ENCODE measurements around the gene SUPT20HL2. TPM values are rescaled to one million over a fixed set of nuclear protein-coding genes. Genes with fewer than 3 reads are reported as not detected.

The SUPT20HL2 gene
- total and polyA plus RNA-seq, 4 donors: not detected

DNA sequence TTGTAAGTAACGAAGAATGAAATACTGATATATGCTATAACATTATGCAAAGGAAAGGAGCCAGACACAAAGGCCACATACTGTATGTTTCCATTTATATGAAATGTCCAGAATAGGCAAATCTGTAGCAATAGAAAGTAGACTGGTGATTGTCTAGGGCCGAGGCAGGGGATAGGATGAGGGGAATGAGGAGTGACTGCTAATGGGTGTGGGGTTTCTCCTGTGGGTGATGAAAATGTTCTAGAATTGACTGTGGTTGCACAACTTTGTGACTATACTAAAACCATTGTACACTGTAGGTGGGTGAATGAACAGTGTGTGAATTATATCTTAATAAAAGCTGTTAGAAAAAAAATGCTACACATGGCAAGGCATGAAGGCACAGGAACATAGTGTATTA, 26.6 kb upstream of the SUPT20HL2 start:
- Histone ChIP-seq H3K27me3 (ENCODE audit: control insufficient read depth in 1 of 2, insufficient read depth in 2 of 2, low read length in 1 of 2) (no peaks in the 10 kb centered on the region), H3K9me3 (ENCODE audit: control insufficient read depth, low read length) (no peaks in the 10 kb centered on the region), H3K4me3 (ENCODE audit: low read length in 2 of 2) (no peak overlapping the region), H3K36me3 (ENCODE audit: control insufficient read depth in 1 of 2, insufficient read depth in 2 of 2, low read length in 1 of 2) (no peaks in the 10 kb centered on the region), H3K27ac (ENCODE audit: low read depth in 1 of 2, low read length in 2 of 2) (no peak overlapping the region), H3K4me1 (ENCODE audit: control insufficient read depth in 1 of 2, insufficient read depth in 2 of 2, low read length in 2 of 2) (no peaks in the 10 kb centered on the region)
- WGBS, 2 donors: 82 to 93% methylated on average over 2 of the region's 2 CpGs
- ATAC-seq (ENCODE audit: low FRiP score) (no peak), DNase-seq (no peak)
- intact Hi-C loops (cut with DNase I): no loop called here

DNA sequence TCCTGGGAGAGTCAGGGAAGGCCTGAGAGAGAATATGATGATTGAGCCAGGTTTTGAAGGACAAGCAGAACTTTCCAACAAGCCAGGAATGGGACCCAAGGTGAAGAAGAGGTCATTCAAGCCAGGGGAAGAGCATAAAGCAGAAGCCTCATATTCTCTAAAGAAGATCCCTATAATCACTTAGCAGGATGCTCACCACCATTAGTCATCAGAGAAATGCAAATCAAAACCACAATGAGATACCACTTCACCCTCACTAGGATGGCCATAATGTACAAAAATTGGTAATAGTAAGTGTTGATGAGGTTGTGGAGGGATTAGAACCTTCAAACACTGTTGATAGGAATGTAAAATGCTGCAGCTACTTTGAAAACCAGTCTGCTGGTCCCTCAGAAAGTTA, 26.0 kb upstream of the SUPT20HL2 start:
- ATAC-seq (ENCODE audit: low FRiP score) (no peak), DNase-seq (no peak)
- no peak overlapping the region for H3K27ac ChIP-seq (ENCODE audit: low read depth in 1 of 2, low read length in 2 of 2)
- intact Hi-C loops (cut with DNase I): no loop called here
- no peak overlapping the region for H3K4me3 ChIP-seq (ENCODE audit: low read length in 2 of 2)
- H3K27me3 ChIP-seq (ENCODE audit: control insufficient read depth in 1 of 2, insufficient read depth in 2 of 2, low read length in 1 of 2): no peaks in the 10 kb centered on the region
- H3K9me3 ChIP-seq (ENCODE audit: control insufficient read depth, low read length): no peaks in the 10 kb centered on the region
- H3K4me1 ChIP-seq (ENCODE audit: control insufficient read depth in 1 of 2, insufficient read depth in 2 of 2, low read length in 2 of 2): no peaks in the 10 kb centered on the region
- no peaks in the 10 kb centered on the region for H3K36me3 ChIP-seq (ENCODE audit: control insufficient read depth in 1 of 2, insufficient read depth in 2 of 2, low read length in 1 of 2)

DNA sequence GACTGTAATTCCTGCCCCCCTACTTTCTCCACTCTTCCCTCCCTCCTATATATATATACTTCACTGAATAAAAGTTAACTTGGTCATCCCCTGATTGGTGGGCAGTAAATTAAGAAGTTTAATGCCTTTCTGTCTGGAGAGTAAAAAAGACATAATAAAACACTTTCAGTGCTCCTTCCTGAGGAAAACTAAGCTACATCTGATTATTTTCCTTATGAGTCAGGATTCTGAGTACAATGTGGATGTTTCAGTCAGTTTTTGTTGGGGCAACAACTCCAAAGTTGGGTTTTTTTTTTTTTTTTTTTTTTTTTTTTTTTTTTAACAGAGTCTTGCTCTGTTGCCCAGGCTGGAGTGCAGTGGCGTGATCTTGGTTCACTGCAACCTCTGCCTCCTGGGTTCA, 22.0 kb upstream of the SUPT20HL2 start:
- 29 to 64% methylated on average over 1 of the region's 1 CpG for WGBS, 2 donors
- Histone ChIP-seq H3K36me3 (ENCODE audit: control insufficient read depth in 1 of 2, insufficient read depth in 2 of 2, low read length in 1 of 2) (no peaks in the 10 kb centered on the region), H3K27me3 (ENCODE audit: control insufficient read depth in 1 of 2, insufficient read depth in 2 of 2, low read length in 1 of 2) (no peaks in the 10 kb centered on the region), H3K9me3 (ENCODE audit: control insufficient read depth, low read length) (no peaks in the 10 kb centered on the region), H3K4me1 (ENCODE audit: control insufficient read depth in 1 of 2, insufficient read depth in 2 of 2, low read length in 2 of 2) (no peaks in the 10 kb centered on the region), H3K27ac (ENCODE audit: low read depth in 1 of 2, low read length in 2 of 2) (no peak overlapping the region), H3K4me3 (ENCODE audit: low read length in 2 of 2) (no peak overlapping the region)
- no peak for ATAC-seq (ENCODE audit: low FRiP score)
- DNase-seq: no peak
- intact Hi-C loops (cut with DNase I): no loop called here

GRCh38 chrX:24334461-24334860, 20.6 kb upstream of the SUPT20HL2 start:
- no peaks in the 10 kb centered on the region for H3K36me3 ChIP-seq (ENCODE audit: control insufficient read depth in 1 of 2, insufficient read depth in 2 of 2, low read length in 1 of 2)
- no peak overlapping the region for H3K4me3 ChIP-seq (ENCODE audit: low read length in 2 of 2)
- no peak overlapping the region for H3K27ac ChIP-seq (ENCODE audit: low read depth in 1 of 2, low read length in 2 of 2)
- DNase-seq: no peak
- H3K27me3 ChIP-seq (ENCODE audit: control insufficient read depth in 1 of 2, insufficient read depth in 2 of 2, low read length in 1 of 2): no peaks in the 10 kb centered on the region
- no peak for ATAC-seq (ENCODE audit: low FRiP score)
- H3K9me3 ChIP-seq (ENCODE audit: control insufficient read depth, low read length): no peaks in the 10 kb centered on the region
- intact Hi-C loops (cut with DNase I): no loop called here
- no peaks in the 10 kb centered on the region for H3K4me1 ChIP-seq (ENCODE audit: control insufficient read depth in 1 of 2, insufficient read depth in 2 of 2, low read length in 2 of 2)

GRCh38 chrX:24333371-24333770, 19.5 kb upstream of the SUPT20HL2 start:
- Histone ChIP-seq H3K9me3 (ENCODE audit: control insufficient read depth, low read length) (no peaks in the 10 kb centered on the region), H3K4me1 (ENCODE audit: control insufficient read depth in 1 of 2, insufficient read depth in 2 of 2, low read length in 2 of 2) (no peaks in the 10 kb centered on the region), H3K27ac (ENCODE audit: low read depth in 1 of 2, low read length in 2 of 2) (no peak overlapping the region), H3K36me3 (ENCODE audit: control insufficient read depth in 1 of 2, insufficient read depth in 2 of 2, low read length in 1 of 2) (no peaks in the 10 kb centered on the region), H3K4me3 (ENCODE audit: low read length in 2 of 2) (no peak overlapping the region), H3K27me3 (ENCODE audit: control insufficient read depth in 1 of 2, insufficient read depth in 2 of 2, low read length in 1 of 2) (no peaks in the 10 kb centered on the region)
- DNase-seq (no peak), ATAC-seq (ENCODE audit: low FRiP score) (no peak)
- WGBS, 2 donors: 24 to 38% methylated on average over 1 of the region's 1 CpG
- intact Hi-C loops (cut with DNase I): no loop called here

GRCh38 chrX:24332878-24333277, 19.0 kb upstream of the SUPT20HL2 start:
- Histone ChIP-seq H3K4me3 (ENCODE audit: low read length in 2 of 2) (no peak overlapping the region), H3K27ac (ENCODE audit: low read depth in 1 of 2, low read length in 2 of 2) (no peak overlapping the region), H3K4me1 (ENCODE audit: control insufficient read depth in 1 of 2, insufficient read depth in 2 of 2, low read length in 2 of 2) (no peaks in the 10 kb centered on the region), H3K36me3 (ENCODE audit: control insufficient read depth in 1 of 2, insufficient read depth in 2 of 2, low read length in 1 of 2) (no peaks in the 10 kb centered on the region), H3K9me3 (ENCODE audit: control insufficient read depth, low read length) (no peaks in the 10 kb centered on the region), H3K27me3 (ENCODE audit: control insufficient read depth in 1 of 2, insufficient read depth in 2 of 2, low read length in 1 of 2) (no peaks in the 10 kb centered on the region)
- ATAC-seq (ENCODE audit: low FRiP score) (no peak), DNase-seq (no peak)
- 7 to 36% methylated on average over 4 of the region's 4 CpGs for WGBS, 2 donors
- intact Hi-C loops (cut with DNase I): no loop called here

GRCh38 chrX:24325231-24325630, 11.4 kb upstream of the SUPT20HL2 start:
- Histone ChIP-seq H3K4me1 (ENCODE audit: control insufficient read depth in 1 of 2, insufficient read depth in 2 of 2, low read length in 2 of 2) (no peaks in the 10 kb centered on the region), H3K9me3 (ENCODE audit: control insufficient read depth, low read length) (no peaks in the 10 kb centered on the region), H3K36me3 (ENCODE audit: control insufficient read depth in 1 of 2, insufficient read depth in 2 of 2, low read length in 1 of 2) (no peaks in the 10 kb centered on the region), H3K4me3 (ENCODE audit: low read length in 2 of 2) (no peak overlapping the region), H3K27me3 (ENCODE audit: control insufficient read depth in 1 of 2, insufficient read depth in 2 of 2, low read length in 1 of 2) (no peaks in the 10 kb centered on the region), H3K27ac (ENCODE audit: low read depth in 1 of 2, low read length in 2 of 2) (no peak overlapping the region)
- ATAC-seq (ENCODE audit: low FRiP score) (no peak), DNase-seq (no peak)
- intact Hi-C loops (cut with DNase I): no loop called here
- WGBS, 2 donors: 86 to 94% methylated on average over 1 of the region's 1 CpG

DNA sequence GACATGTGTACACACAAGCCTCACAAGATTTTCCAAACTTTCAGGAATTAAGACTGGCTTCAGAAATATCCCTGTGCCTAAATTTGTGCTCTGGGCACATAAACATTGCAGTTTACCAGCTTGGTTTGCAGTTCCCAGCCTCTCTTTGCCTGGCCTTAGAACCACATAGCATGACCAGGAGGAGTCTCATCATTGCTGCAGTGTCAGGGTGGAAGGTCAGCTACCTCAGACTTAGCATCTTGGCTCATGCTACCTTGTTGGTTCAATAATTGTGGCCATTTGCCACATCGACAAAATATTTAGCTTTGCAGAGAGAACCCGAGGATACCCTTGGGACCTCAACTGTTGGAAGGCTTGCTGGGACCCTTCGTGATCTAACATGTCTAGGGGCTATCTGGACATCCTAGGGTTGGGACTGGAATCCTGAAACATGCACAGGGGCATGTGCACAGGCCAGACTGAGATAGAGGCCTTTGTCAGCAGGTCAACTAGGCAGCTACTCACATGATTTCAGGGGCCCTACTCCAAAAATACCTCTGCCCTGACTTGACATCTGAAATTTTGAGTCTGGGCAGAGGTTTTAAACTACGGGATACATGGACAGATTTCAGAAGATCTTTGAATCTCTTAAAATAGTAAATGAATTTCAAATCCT, 8.0 kb upstream of the SUPT20HL2 start:
- H3K36me3 ChIP-seq (ENCODE audit: control insufficient read depth in 1 of 2, insufficient read depth in 2 of 2, low read length in 1 of 2): no peaks in the 10 kb centered on the region
- no peak overlapping the region for H3K27ac ChIP-seq (ENCODE audit: low read depth in 1 of 2, low read length in 2 of 2)
- no peak for DNase-seq
- 70 to 84% methylated on average over 4 of the region's 4 CpGs for WGBS, 2 donors
- intact Hi-C loops (cut with DNase I): no loop called here
- no peaks in the 10 kb centered on the region for H3K9me3 ChIP-seq (ENCODE audit: control insufficient read depth, low read length)
- no peak for ATAC-seq (ENCODE audit: low FRiP score)
- no peak overlapping the region for H3K4me3 ChIP-seq (ENCODE audit: low read length in 2 of 2)
- no peaks in the 10 kb centered on the region for H3K4me1 ChIP-seq (ENCODE audit: control insufficient read depth in 1 of 2, insufficient read depth in 2 of 2, low read length in 2 of 2)
- H3K27me3 ChIP-seq (ENCODE audit: control insufficient read depth in 1 of 2, insufficient read depth in 2 of 2, low read length in 1 of 2): no peaks in the 10 kb centered on the region

GRCh38 chrX:24317567-24317966, 3.7 kb upstream of the SUPT20HL2 start:
- WGBS, 2 donors: 30 to 44% methylated on average over 1 of the region's 1 CpG
- no peaks in the 10 kb centered on the region for H3K36me3 ChIP-seq (ENCODE audit: control insufficient read depth in 1 of 2, insufficient read depth in 2 of 2, low read length in 1 of 2)
- H3K27me3 ChIP-seq (ENCODE audit: control insufficient read depth in 1 of 2, insufficient read depth in 2 of 2, low read length in 1 of 2): no peaks in the 10 kb centered on the region
- ATAC-seq (ENCODE audit: low FRiP score) (no peak), DNase-seq (no peak)
- H3K9me3 ChIP-seq (ENCODE audit: control insufficient read depth, low read length): no peaks in the 10 kb centered on the region
- no peak overlapping the region for H3K4me3 ChIP-seq (ENCODE audit: low read length in 2 of 2)
- no peaks in the 10 kb centered on the region for H3K4me1 ChIP-seq (ENCODE audit: control insufficient read depth in 1 of 2, insufficient read depth in 2 of 2, low read length in 2 of 2)
- intact Hi-C loops (cut with DNase I): no loop called here
- H3K27ac ChIP-seq (ENCODE audit: low read depth in 1 of 2, low read length in 2 of 2): no peak overlapping the region

All from aorta (tissue), 5 donors.